Measurements from ENCODE around the gene SLC25A13.
"Not testable (repeated sequence)": the region's sequence is repeated elsewhere in the genome, so short reads cannot be mapped to it uniquely, and the experiment has no call there.

The SLC25A13 gene

GRCh38 chr7:96157856-96158255 is 164.0 kb downstream of the SLC25A13 start:
- no peak for DNase-seq (ENCODE audit: low read depth in 2 of 2)

- not testable (repeated sequence) for DNase-seq (ENCODE audit: low read depth in 2 of 2)
These were observed 167.4 kb downstream of the SLC25A13 start for GRCh38 chr7:96154506-96154905.

GRCh38 chr7:96152706-96153105 is 169.2 kb downstream of the SLC25A13 start:
- DNase-seq (ENCODE audit: low read depth in 2 of 2): no peak

- DNase-seq (ENCODE audit: low read depth in 2 of 2): no peak
These were observed 170.0 kb downstream of the SLC25A13 start for GRCh38 chr7:96151889-96152288.

- DNase-seq (ENCODE audit: low read depth in 2 of 2): no peak
These were observed 177.7 kb downstream of the SLC25A13 start for GRCh38 chr7:96144260-96144526.

GRCh38 chr7:96143495-96144259 is 178.2 kb downstream of the SLC25A13 start:
- no peak for DNase-seq (ENCODE audit: low read depth in 2 of 2)

GRCh38 chr7:96136600-96137239 is 185.2 kb downstream of the SLC25A13 start:
- DNase-seq (ENCODE audit: low read depth in 2 of 2): no peak

- no peak for DNase-seq (ENCODE audit: low read depth in 2 of 2)
These were observed 186.7 kb downstream of the SLC25A13 start for GRCh38 chr7:96135241-96135640.

- no peak for DNase-seq (ENCODE audit: low read depth in 2 of 2)
These were observed 190.4 kb downstream of the SLC25A13 start for GRCh38 chr7:96131525-96131924.

- DNase-seq (ENCODE audit: low read depth in 2 of 2): no peak
These were observed 194.2 kb downstream of the SLC25A13 start for GRCh38 chr7:96127746-96128145.

- DNase-seq (ENCODE audit: low read depth in 2 of 2): no peak
These were observed 195.5 kb downstream of the SLC25A13 start for GRCh38 chr7:96126382-96126781.

- DNase-seq (ENCODE audit: low read depth in 2 of 2): no peak
These were observed 199.2 kb downstream of the SLC25A13 start for GRCh38 chr7:96122746-96123145.

- DNase-seq (ENCODE audit: low read depth in 2 of 2): no peak
These were observed 200.1 kb downstream of the SLC25A13 start for GRCh38 chr7:96121752-96122151.

GRCh38 chr7:96120445-96121225 is 201.3 kb downstream of the SLC25A13 start:
- DNase-seq (ENCODE audit: low read depth in 2 of 2): no peak

- DNase-seq (ENCODE audit: low read depth in 2 of 2): no peak
These were observed 203.4 kb downstream of the SLC25A13 start for GRCh38 chr7:96118449-96119001.

GRCh38 chr7:96116173-96116572 is 205.7 kb downstream of the SLC25A13 start:
- DNase-seq (ENCODE audit: low read depth in 2 of 2): no peak

- DNase-seq (ENCODE audit: low read depth in 2 of 2): no peak
These were observed 207.7 kb downstream of the SLC25A13 start for GRCh38 chr7:96114190-96114589.

GRCh38 chr7:96111405-96111804 is 210.5 kb downstream of the SLC25A13 start:
- no peak for DNase-seq (ENCODE audit: low read depth in 2 of 2)

- DNase-seq (ENCODE audit: low read depth in 2 of 2): no peak
These were observed 216.9 kb downstream of the SLC25A13 start for GRCh38 chr7:96104984-96105383.

- no peak for DNase-seq (ENCODE audit: low read depth in 2 of 2)
These were observed 219.6 kb downstream of the SLC25A13 start for GRCh38 chr7:96102096-96102811.

GRCh38 chr7:96100737-96101136 is 221.2 kb downstream of the SLC25A13 start:
- no peak for DNase-seq (ENCODE audit: low read depth in 2 of 2)

- DNase-seq (ENCODE audit: low read depth in 2 of 2): no peak
These were observed 224.1 kb downstream of the SLC25A13 start for GRCh38 chr7:96097835-96098234.
